WTC11 (cell line): ENCODE results near the gene KLF2. TPM values are rescaled to one million over a fixed set of nuclear protein-coding genes. Genes with fewer than 3 reads are reported as not detected.

Source experiments
- ATAC-seq: fragments of 200-7000 bp; cut with Tn5 transposase; 2 replicates; pipeline ENCODE4 v1.10.0; 2021; ENCODE audit warnings: mild to moderate bottlenecking, moderate library complexity
- CTCF ChIA-PET: fragments of 300-600 bp; sonication (Branson Sonifier 250); formaldehyde crosslinking; loops from one replicate; lab custom pipeline; 2021; ENCODE audit warnings: antibody characterized with exemption; lab: Charles Lee
- POLR2A ChIA-PET: fragments of 350-600 bp; sonication (Branson Sonifier 250); formaldehyde crosslinking; loops from one replicate; lab custom pipeline; 2021; ENCODE audit warnings: antibody characterized with exemption; lab: Charles Lee
- DNase-seq: peaks from one replicate; pipeline ENCODE4 v3.0.0; 2021; ENCODE audit warnings: low spot score
- H3K27ac Mint-ChIP-seq: 2 replicates; pipeline ENCODE4 v1.8.0; 2021; ENCODE audit warnings: mixed read lengths
- H3K27me3 Mint-ChIP-seq: 2 replicates; pipeline ENCODE4 v1.8.0; 2021; ENCODE audit warnings: low read depth, mild to moderate bottlenecking, moderate library complexity, mixed read lengths
- H3K36me3 Mint-ChIP-seq: 2 replicates; pipeline ENCODE4 v1.8.0; 2021; ENCODE audit warnings: mixed read lengths
- H3K4me1 Mint-ChIP-seq: 2 replicates; pipeline ENCODE4 v1.8.0; 2022; ENCODE audit warnings: mixed read lengths
- H3K4me3 Mint-ChIP-seq: 2 replicates; pipeline ENCODE4 v1.8.0; 2021; ENCODE audit warnings: mild to moderate bottlenecking, moderate library complexity, mixed read lengths
- H3K9me3 Mint-ChIP-seq: 2 replicates; pipeline ENCODE4 v1.8.0; 2021; ENCODE audit warnings: mixed read lengths
- CREB1 ChIP-seq: sonication (generic); formaldehyde crosslinking; IDR thresholded peaks from 2 replicates; pipeline ENCODE4 v1.8.0; 2023; ENCODE audit warnings: mild to moderate bottlenecking, missing genetic modification reagents
- ESRRA ChIP-seq: sonication (generic); formaldehyde crosslinking; IDR thresholded peaks from 2 replicates; pipeline ENCODE4 v1.8.1; 2022; ENCODE audit warnings: mild to moderate bottlenecking, missing genetic modification reagents, borderline replicate concordance
- FOXJ3 ChIP-seq: sonication (generic); formaldehyde crosslinking; IDR thresholded peaks from 2 replicates; pipeline ENCODE4 v1.9.0; 2021; ENCODE audit warnings: missing genetic modification reagents, mild to moderate bottlenecking, borderline replicate concordance
- FOXP1 ChIP-seq: sonication (generic); formaldehyde crosslinking; IDR thresholded peaks from 2 replicates; pipeline ENCODE4 v1.8.0; 2022; ENCODE audit warnings: missing genetic modification reagents, mild to moderate bottlenecking, moderate library complexity, borderline replicate concordance
- MYBL2 ChIP-seq: sonication (generic); formaldehyde crosslinking; IDR thresholded peaks from 2 replicates; pipeline ENCODE4 v1.8.1; 2023; ENCODE audit warnings: mild to moderate bottlenecking, moderate library complexity, missing genetic modification reagents
- SMAD3 ChIP-seq: sonication (generic); formaldehyde crosslinking; IDR thresholded peaks from 2 replicates; pipeline ENCODE4 v1.8.0; 2022; ENCODE audit warnings: missing genetic modification reagents, mild to moderate bottlenecking, borderline replicate concordance
- TEAD1 ChIP-seq: sonication (generic); formaldehyde crosslinking; IDR thresholded peaks from 2 replicates; pipeline ENCODE4 v1.8.0; 2022; ENCODE audit warnings: mild to moderate bottlenecking, missing genetic modification reagents
- ZBTB43 ChIP-seq: sonication (generic); formaldehyde crosslinking; IDR thresholded peaks from 2 replicates; pipeline ENCODE4 v1.8.1; 2023; ENCODE audit warnings: mild to moderate bottlenecking, missing genetic modification reagents
- ZNF281 ChIP-seq: sonication (generic); formaldehyde crosslinking; IDR thresholded peaks from 2 replicates; pipeline ENCODE4 v1.8.0; 2023; ENCODE audit warnings: mild to moderate bottlenecking, missing genetic modification reagents
- total RNA-seq: library from RNA; stranded (reverse); gene quantifications from 3 replicates; pipeline ENCODE4 v1.2.3, GENCODE V29; 2021
- TF ChIP-seq, protein P1 (sequence below): sonication (generic); formaldehyde crosslinking; IDR thresholded peaks from 2 replicates; pipeline ENCODE4 v1.8.1; 2022; ENCODE audit warnings: low read depth, mild to moderate bottlenecking, moderate library complexity, missing genetic modification reagents, borderline replicate concordance

Gene KLF2
- total RNA-seq, 1 experiment from 2014 or later, result 1.1 TPM

DNA sequence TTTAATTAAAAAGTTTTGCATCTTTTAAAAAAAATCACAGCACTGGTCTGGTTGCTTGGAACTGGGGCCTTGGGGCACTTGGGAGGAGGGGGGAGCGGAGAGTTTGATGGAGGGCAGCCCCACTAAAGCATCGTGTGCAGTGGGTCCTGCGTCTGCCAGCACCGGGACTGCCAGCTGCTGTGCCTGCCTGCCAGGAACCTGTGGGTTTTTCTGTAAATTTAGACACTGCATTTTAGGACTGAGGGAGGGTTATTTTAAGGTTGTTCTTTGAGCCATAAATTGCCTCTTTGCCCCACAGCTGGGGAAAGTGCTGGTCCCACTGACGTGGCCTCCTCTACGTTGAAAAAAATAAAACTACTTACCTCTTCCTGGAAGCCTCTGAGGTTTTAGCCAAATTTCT, 2.9 kb downstream of the KLF2 start (continued):
- TF ChIP-seq ZBTB43 (CRISPR knock-in tag), result no peak

- ChIA-PET POLR2A (interaction anchor here (1.5 kb wide), 1 partner anchor 11 kb away, joined by 3 read pairs; no protein-coding TSS in a partner anchor), CTCF (interaction anchor here (0.7 to 1.5 kb wide), 5 partner anchors 48 to 83 kb away, joined by 3 to 5 read pairs (median 3); no protein-coding TSS in a partner anchor)
- Mint-ChIP-seq H3K4me1 (0 out of 2 replicates have a peak, but pooled peaks cover 5% of the 10 kb centered on the region), H3K27ac (no peak overlapping the region), H3K4me3 (no peak overlapping the region), H3K27me3 (peaks cover 70% of the 10 kb centered on the region), H3K9me3 (peaks cover 3% of the 10 kb centered on the region; the same call in 1 of the 2 replicates)
- DNase-seq (no peak), ATAC-seq (no peak)
- TF ChIP-seq CREB1, result no peak
- no peak for TF ChIP-seq SMAD3 (CRISPR knock-in tag)
- TF ChIP-seq ESRRA, result no peak
- TF ChIP-seq TEAD1 (CRISPR knock-in tag), result no peak
- no peak for TF ChIP-seq FOXP1 (CRISPR knock-in tag)
- no peak for TF ChIP-seq FOXJ3 (CRISPR knock-in tag)
- TF ChIP-seq, all 79 proteins: peak for 0
- H3K36me3 Mint-ChIP-seq, result no peaks in the 10 kb centered on the region
These were observed 3.5 kb downstream of the KLF2 start for GRCh38 chr19:16327911-16328823.

DNA sequence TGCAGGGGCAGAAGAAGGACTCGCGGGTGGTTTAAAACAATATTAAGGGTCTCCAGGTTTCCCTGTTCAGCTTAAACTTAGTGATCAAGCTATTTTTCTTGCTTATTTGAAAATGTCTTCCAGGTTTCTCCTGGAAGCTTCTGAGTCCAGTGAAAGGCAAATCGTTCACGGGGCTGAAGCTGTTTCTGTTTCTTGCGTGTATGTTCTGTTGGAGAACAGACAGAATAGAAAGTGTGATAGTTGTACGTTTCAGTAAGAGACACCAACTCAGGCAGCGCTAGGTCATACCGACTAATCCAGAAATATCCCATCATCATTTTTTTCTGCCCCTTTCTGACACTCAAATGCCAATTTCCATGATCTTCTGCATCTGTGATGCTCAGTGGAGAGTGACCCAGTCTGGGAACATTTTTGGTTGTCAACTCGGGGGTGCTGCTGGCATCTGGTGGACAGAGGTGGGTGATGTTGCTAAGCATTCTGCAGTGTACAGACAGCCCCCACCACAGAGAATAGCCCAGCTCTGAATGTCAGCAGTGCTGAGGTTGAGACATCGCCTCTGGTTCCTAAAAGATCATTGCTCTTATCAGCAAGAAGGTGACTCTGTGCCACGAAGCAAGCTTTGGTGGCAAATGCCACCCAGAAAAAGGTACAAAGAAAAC, 4.3 kb downstream of the KLF2 start:
- H3K27ac Mint-ChIP-seq, result no peak overlapping the region

More for the DNA sequence above, 4.3 kb downstream of the KLF2 start:
- H3K27me3 Mint-ChIP-seq, result peaks cover 66% of the 10 kb centered on the region
- H3K4me3 Mint-ChIP-seq, result no peak overlapping the region
- ChIA-PET CTCF (interaction anchor here (0.9 to 1.5 kb wide), 5 partner anchors 14 to 84 kb away, joined by 3 to 5 read pairs (median 3); no protein-coding TSS in a partner anchor), POLR2A (no interaction called here)
- H3K36me3 Mint-ChIP-seq, result no peaks in the 10 kb centered on the region
- ATAC-seq (no peak), DNase-seq (no peak)
- TF ChIP-seq ZNF281 (no peak), MYBL2 (no peak), FOXP1 (CRISPR knock-in tag) (no peak)
- TF ChIP-seq, protein P1, sequence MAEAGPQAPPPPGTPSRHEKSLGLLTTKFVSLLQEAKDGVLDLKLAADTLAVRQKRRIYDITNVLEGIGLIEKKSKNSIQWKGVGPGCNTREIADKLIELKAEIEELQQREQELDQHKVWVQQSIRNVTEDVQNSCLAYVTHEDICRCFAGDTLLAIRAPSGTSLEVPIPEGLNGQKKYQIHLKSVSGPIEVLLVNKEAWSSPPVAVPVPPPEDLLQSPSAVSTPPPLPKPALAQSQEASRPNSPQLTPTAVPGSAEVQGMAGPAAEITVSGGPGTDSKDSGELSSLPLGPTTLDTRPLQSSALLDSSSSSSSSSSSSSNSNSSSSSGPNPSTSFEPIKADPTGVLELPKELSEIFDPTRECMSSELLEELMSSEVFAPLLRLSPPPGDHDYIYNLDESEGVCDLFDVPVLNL (CRISPR knock-in tag), result no peak
- H3K9me3 Mint-ChIP-seq, result peaks cover 3% of the 10 kb centered on the region; the same call in 1 of the 2 replicates
- H3K4me1 Mint-ChIP-seq, result 0 out of 2 replicates have a peak, but pooled peaks cover 5% of the 10 kb centered on the region
